HepG2 (cell line): ENCODE measurements around the gene PPP1R13L. TPM values are rescaled to one million over a fixed set of nuclear protein-coding genes. Genes with fewer than 3 reads are reported as not detected.

Experiments
- ATAC-seq: fragments of 200-7000 bp; cut with Tn5 transposase; 3 replicates; pipeline ENCODE4 v1.9.1; 2020; ENCODE audit warnings: mild to moderate bottlenecking, moderate library complexity
- BruUV-seq: library from RNA; stranded (reverse); fragments of 400-500 nt; replicated peaks from 2 replicates; lab custom pipeline; 2021; lab: Mats Ljungman, UMichigan
- CTCF ChIA-PET: fragments of 300-600 bp; formaldehyde crosslinking; extraction: SDS; loops from one replicate; lab custom pipeline; 2021; ENCODE audit warnings: low total read pairs, inconsistent platforms, low intra/inter-chr PET ratio; lab: Yijun Ruan, JAX
- POLR2A ChIA-PET: fragments of 350-600 bp; sonication (Branson Sonifier 250); formaldehyde crosslinking; loops from one replicate; lab custom pipeline; 2020; ENCODE audit warnings: antibody characterized with exemption, inconsistent platforms; lab: Yijun Ruan, JAX
- DNase-seq: peaks from one replicate; pipeline ENCODE4 v3.0.0-alpha.2; 2015; ENCODE audit warnings: low spot score
- FAIRE-seq: peaks from 3 replicates; lab custom pipeline; 2011; peaks lifted over from hg19 to GRCh38; lab: Jason Lieb, UNC
- H2AFZ ChIP-seq: one replicate; pipeline ENCODE4 v1.6.1; 2011; ENCODE audit warnings: low read length, inconsistent platforms
- H3K27ac ChIP-seq: fragments of 300-600 bp; 3 replicates; pipeline ENCODE4 v1.8.0; 2011; ENCODE audit warnings: mixed run types, mild to moderate bottlenecking, mixed read lengths, low read length, inconsistent platforms; ENCODE audit not compliant: insufficient read depth; ENCODE audit errors: extremely low read length
- H3K27me3 ChIP-seq, 2 experiments: fragments of 200-600 bp in 1 of 2; 2 replicates in 1 of 2; 3 replicates in 1 of 2; pipeline versions ENCODE4 v1.6.0 to v1.8.0; 2011; ENCODE audit warnings: low read length in 2 of 2, mild to moderate bottlenecking in 2 of 2, moderate library complexity in 2 of 2, inconsistent platforms in 1 of 2; ENCODE audit not compliant: insufficient read depth in 2 of 2, control insufficient read depth in 1 of 2
- H3K36me3 ChIP-seq, 2 experiments: fragments of 200-600 bp in 1 of 2; replicated peaks in 1 of 2; 2 replicates in 1 of 2; 3 replicates in 1 of 2; pipeline versions ENCODE4 v1.5.1 to v1.8.0; 2011; ENCODE audit warnings: low read length in 2 of 2, inconsistent platforms in 1 of 2; ENCODE audit not compliant: insufficient read depth in 2 of 2, control insufficient read depth in 1 of 2
- H3K4me1 ChIP-seq: 2 replicates; pipeline ENCODE4 v1.5.1; 2012; ENCODE audit warnings: low read length, inconsistent platforms; ENCODE audit not compliant: insufficient read depth
- H3K4me2 ChIP-seq: 2 replicates; pipeline ENCODE4 v1.6.0; 2011; ENCODE audit warnings: low read depth, low read length, inconsistent platforms
- H3K4me3 ChIP-seq, 3 experiments: fragments of 200-600 bp in 1 of 3; sonication (generic), shearing (Covaris generic) in 1 of 3; replicated peaks in 1 of 3; 2 replicates each; pipeline ENCODE4 v1.5.1; 2011 to 2016; ENCODE audit warnings: low read length in 3 of 3, inconsistent platforms in 2 of 3, low read depth in 2 of 3, mild to moderate bottlenecking in 2 of 3, control low read depth in 1 of 3, mixed read lengths in 1 of 3; ENCODE audit not compliant: insufficient read depth in 1 of 3
- H3K79me2 ChIP-seq: one replicate; pipeline ENCODE4 v1.6.1; 2011; ENCODE audit warnings: low read length, inconsistent platforms; ENCODE audit not compliant: insufficient read depth
- H3K9ac ChIP-seq: 2 replicates; pipeline ENCODE4 v1.6.0; 2011; ENCODE audit warnings: mild to moderate bottlenecking, low read depth, low read length, inconsistent platforms; ENCODE audit not compliant: insufficient read depth
- H3K9me3 ChIP-seq: 2 replicates; pipeline ENCODE4 v1.5.1; 2012; ENCODE audit warnings: mild to moderate bottlenecking, low read length
- H4K20me1 ChIP-seq: 2 replicates; pipeline ENCODE4 v1.6.0; 2011; ENCODE audit warnings: inconsistent platforms, mild to moderate bottlenecking, low read length, moderate library complexity; ENCODE audit not compliant: insufficient read depth
- MED8 ChIP-seq: sonication (generic); formaldehyde crosslinking; IDR thresholded peaks from 2 replicates; pipeline ENCODE4 v1.8.1; 2023; ENCODE audit warnings: mild to moderate bottlenecking, missing genetic modification reagents; ENCODE audit not compliant: insufficient replicate concordance
- TEAD3 ChIP-seq: optimal IDR thresholded peaks from 2 replicates; pipeline ENCODE3; 2016; ENCODE audit warnings: borderline replicate concordance
- TRAFD1 ChIP-seq: sonication (generic); formaldehyde crosslinking; IDR thresholded peaks from 2 replicates; pipeline ENCODE4 v1.5.1; 2020; ENCODE audit warnings: missing genetic modification reagents, mild to moderate bottlenecking, borderline replicate concordance
- ZGPAT ChIP-seq: IDR thresholded peaks from 2 replicates; pipeline ENCODE4 v1.6.1; 2016; ENCODE audit warnings: mild to moderate bottlenecking
- ZNF276 ChIP-seq: sonication (generic); formaldehyde crosslinking; IDR thresholded peaks from 2 replicates; pipeline ENCODE4 v1.4.0; 2020; ENCODE audit warnings: mild to moderate bottlenecking, low read depth, missing genetic modification reagents
- WGBS: methylation state at CpG from one replicate; pipeline ENCODE4 v1.1.6; 2017; ENCODE audit warnings: low lambda C conversion rate; 5-methylcytosine and 5-hydroxymethylcytosine counted together
- in situ Hi-C: cut with HindIII; loops from 2 replicates; pipeline ENCODE4 v1.10.0; 2017; ENCODE audit warnings: low pct_unique_long_range_greater_than_20kb; ENCODE audit not compliant: extremely low pct_ligation_motif_present
- intact Hi-C: fragments of 100-400 bp; cut with micrococcal nuclease; formaldehyde crosslinking; loops from one replicate; pipeline ENCODE4 v1.10.0; 2022; ENCODE audit not compliant: unreplicated experiment
- polyA plus RNA-seq, 8 experiments: library from polyadenylated mRNA; depleted of rRNA in 3 of 8; stranded (reverse) in 7 of 8; unstranded in 1 of 8; fragments of >200 nt; fragmentation: Illumina TruSeq in 4 of 8; extraction: Trizol in 4 of 8; gene quantifications; 2 replicates each; pipeline versions ENCODE4 v1.2.1 to v1.2.3, GENCODE V29; 2011 to 2016; ENCODE audit warnings: low read depth in 4 of 8, missing spikeins in 1 of 8, mixed read lengths in 1 of 8; ENCODE audit not compliant: insufficient read depth in 1 of 8
- total RNA-seq, 5 experiments: library from RNA; depleted of rRNA; stranded (reverse); fragments of >200 nt; fragmentation: Illumina TruSeq; extraction: Trizol; gene quantifications; 2 replicates each; pipeline ENCODE4 v1.2.3, GENCODE V29; 2016; ENCODE audit warnings: low read depth in 1 of 5

The PPP1R13L gene
- total and polyA plus RNA-seq, 2 of the 13 experiments (the other 11 are each of a cell fraction or from before 2014, with no cell fraction given) = 1.3 to 6.6 TPM

GRCh38 chr19:45339629-45340028 is 65.2 kb downstream of the PPP1R13L start:
- no TSS peak for BruUV-seq
- Histone ChIP-seq H3K79me2 (no peaks in the 10 kb centered on the region), H3K9ac (no peak overlapping the region), H4K20me1 (no peaks in the 10 kb centered on the region), H3K27me3 (peaks cover 9 to 39% of the 10 kb centered on the region in 2 experiments; a peak in 4 of 5 replicates), H3K4me3 (no peak overlapping the region), H3K9me3 (no peaks in the 10 kb centered on the region), H3K36me3 (no peaks in the 10 kb centered on the region), H3K4me2 (no peak overlapping the region), H3K27ac (no peak overlapping the region), H3K4me1 (peaks cover 25% of the 10 kb centered on the region), H2AFZ (no peak overlapping the region)
- in situ Hi-C loops (loop anchor here (5.0 to 10.0 kb wide), 2 partner anchors 87 to 135 kb away; partner anchors contain the start of gene MARK4), intact Hi-C loops (loop anchor here (2.0 kb wide), 2 partner anchors 89 to 175 kb away; partner anchors contain the start of gene MARK4)
- ChIA-PET CTCF (interaction anchor here (2.9 kb wide), 1 partner anchor 139 kb away, joined by 18 read pairs; no protein-coding TSS in a partner anchor), POLR2A (no interaction called here)
- TF ChIP-seq TRAFD1 (CRISPR knock-in tag) (no peak), ZGPAT (CRISPR knock-in tag) (no peak), TEAD3 (CRISPR knock-in tag) (no peak), MED8 (CRISPR knock-in tag) (no peak), ZNF276 (no peak)
- WGBS = 63% methylated on average over 6 of the region's 6 CpGs
- FAIRE-seq = no peak
- no peak for DNase-seq
- no peak for ATAC-seq
